K562 (cell line): Measurements from ENCODE around the gene SCAMP3. TPM values are rescaled to one million over a fixed set of nuclear protein-coding genes. Genes with fewer than 3 reads are reported as not detected.

Source experiments
- AFF4 ChIP-seq: sonication (generic); formaldehyde crosslinking; IDR thresholded peaks from 2 replicates; pipeline ENCODE4 v1.8.0; 2023; ENCODE audit warnings: mild to moderate bottlenecking, missing genetic modification reagents
- ARID3A ChIP-seq: IDR thresholded peaks from 2 replicates; pipeline ENCODE4 v1.6.1; 2012; ENCODE audit warnings: low read depth, low read length, improper control_type of control experiment, borderline replicate concordance
- FOSL1 ChIP-seq: fragments of 200-800 bp; sonication (Bioruptor generic); conservative IDR thresholded peaks from 2 replicates; pipeline ENCODE4 v1.6.1; 2016; ENCODE audit warnings: missing genetic modification characterization, missing compliant biosample characterization
- FOXJ3 ChIP-seq: sonication (generic); formaldehyde crosslinking; IDR thresholded peaks from 2 replicates; pipeline ENCODE4 v1.4.0; 2020; ENCODE audit warnings: mild to moderate bottlenecking, missing genetic modification reagents
- HDAC1 ChIP-seq, 2 experiments: fragments of 450-650 bp; IDR thresholded peaks; 2 replicates each; pipeline ENCODE4 v1.6.1; 2016 to 2017; ENCODE audit warnings: inconsistent platforms in 1 of 2, mild to moderate bottlenecking in 1 of 2, moderate library complexity in 1 of 2
- HSF4 ChIP-seq: fragments of 250-450 bp; sonication (Bioruptor Pico); IDR thresholded peaks from 2 replicates; pipeline ENCODE4 v2.1.2; 2022; ENCODE audit warnings: mild to moderate bottlenecking, moderate library complexity, borderline replicate concordance
- MLLT1 ChIP-seq, 2 experiments: fragments of 450-650 bp; IDR thresholded peaks; 2 replicates each; pipeline ENCODE4 v1.6.1; 2016
- PRDM10 ChIP-seq: fragments of 450-650 bp; IDR thresholded peaks from 2 replicates; pipeline ENCODE4 v1.6.1; 2018; ENCODE audit not compliant: partially characterized antibody
- SMAD1 ChIP-seq: fragments of 150-350 bp; IDR thresholded peaks from 2 replicates; pipeline ENCODE4 v1.6.1; 2014; ENCODE audit warnings: low read length, low read depth; ENCODE audit not compliant: partially characterized antibody
- YY1 ChIP-seq, 3 experiments: IDR thresholded peaks; 2 replicates each; pipeline ENCODE4 v1.6.1; 2011; ENCODE audit warnings: low read length in 2 of 3, mild to moderate bottlenecking in 2 of 3, moderate library complexity in 2 of 3, borderline replicate concordance in 1 of 3, control low read depth in 1 of 3, low read depth in 1 of 3; ENCODE audit not compliant: insufficient read depth in 3 of 3, insufficient replicate concordance in 2 of 3, control insufficient read depth in 1 of 3, insufficient read length in 1 of 3; ENCODE audit errors: extremely low read depth in 1 of 3
- ZNF507 ChIP-seq: conservative IDR thresholded peaks from 2 replicates; pipeline ENCODE4 v1.6.1; 2017; ENCODE audit warnings: missing genetic modification characterization, missing compliant biosample characterization
- ZNF740 ChIP-seq, 3 experiments: fragments of 200-800 bp in 1 of 3; sonication (Bioruptor generic) in 1 of 3; sonication (generic) in 1 of 3; formaldehyde crosslinking in 1 of 3; IDR thresholded peaks; 2 replicates each; pipeline versions ENCODE4 v1.6.1 to v1.8.0; 2016 to 2022; ENCODE audit warnings: mild to moderate bottlenecking in 2 of 3, missing compliant biosample characterization in 2 of 3, missing genetic modification characterization in 2 of 3, missing genetic modification reagents in 1 of 3
- polyA plus RNA-seq, 8 experiments: library from polyadenylated mRNA; depleted of rRNA in 4 of 8; stranded (reverse) in 5 of 8; unstranded in 3 of 8; fragments of >200 nt; fragmentation: Nextera tagmentation in 2 of 8; fragmentation: Illumina TruSeq in 1 of 8; extraction: Ambion mirVana in 2 of 8; extraction: Trizol in 1 of 8; gene quantifications; 2 replicates each; pipeline versions ENCODE4 v1.2.1 to v1.2.3, GENCODE V29; 2011 to 2014; ENCODE audit warnings: inconsistent platforms in 1 of 8, missing spikeins in 1 of 8
- total RNA-seq, 7 experiments: library from RNA; depleted of rRNA in 6 of 7; stranded (reverse); fragments of >200 nt in 6 of 7; fragmentation: Illumina TruSeq in 2 of 7; extraction: Trizol in 2 of 7; gene quantifications; 2 replicates each; pipeline versions ENCODE4 v1.2.1 to v1.2.3, GENCODE V29; 2011 to 2021; ENCODE audit warnings: low replicate concordance in 1 of 7

The SCAMP3 gene
- total and polyA plus RNA-seq, 9 of the 15 experiments (the other 6 are each of a cell fraction or from before 2014, with no cell fraction given): 14.2 to 131 (median 86.1) TPM

- TF ChIP-seq MLLT1 (IDR thresholded peaks at IDR 0.05): peak; percentile 37 to 58; a peak in 3 of 4 replicates
- peak in 1 of 2 experiments; percentile 3; a peak in 2 of 4 replicates for TF ChIP-seq HDAC1 (IDR thresholded peaks at IDR 0.05)
- TF ChIP-seq FOXJ3: no peak
- no peak for TF ChIP-seq ZNF507 (tag)
- no peak for TF ChIP-seq ZNF740 (CRISPR knock-in tag; IDR thresholded peaks at IDR 0.05)
- TF ChIP-seq ZNF740 (tag; IDR thresholded peaks at IDR 0.05): no peak
- no peak for TF ChIP-seq ARID3A
- TF ChIP-seq SMAD1: no peak
- TF ChIP-seq AFF4: 0 out of 2 replicates have a peak, but pooled peaks have one; percentile 24
- no peak for TF ChIP-seq PRDM10
- TF ChIP-seq FOSL1 (tag): no peak
- no peak for TF ChIP-seq HSF4 (CRISPR knock-in tag)
- no peak for TF ChIP-seq YY1 (IDR thresholded peaks at IDR 0.05; ENCODE audit: borderline replicate concordance in 1 of 3, control insufficient read depth in 1 of 3, extremely low read depth in 1 of 3, insufficient read depth in 3 of 3, insufficient read length in 1 of 3, insufficient replicate concordance in 2 of 3, low read depth in 1 of 3, low read length in 2 of 3)
Measured at GRCh38 chr1:155226188-155226909, 35.8 kb downstream of the SCAMP3 start (continued).
